ENCODE measurements around the gene CARD18. TPM values are rescaled to one million over a fixed set of nuclear protein-coding genes. Genes with fewer than 3 reads are reported as not detected.

The CARD18 gene
- total RNA-seq, 4 donors from 2014 or later, result not detected

- TF ChIP-seq CTCF (IDR thresholded peaks at IDR 0.05) (no peak), POLR2A (IDR thresholded peaks at IDR 0.05) (no peak)
- no peak overlapping the region for H3K27ac ChIP-seq
- no peaks in the 10 kb centered on the region for H3K9me3 ChIP-seq
- no peaks in the 10 kb centered on the region for H3K36me3 ChIP-seq
- no peaks in the 10 kb centered on the region for H3K4me1 ChIP-seq
- no peak overlapping the region for H3K4me3 ChIP-seq (replicated peaks in 1 of 3)
- DNase-seq, result no peak
- 38 to 54% methylated on average over 1 of the region's 1 CpG for WGBS, 2 donors
- H3K27me3 ChIP-seq, result no peaks in the 10 kb centered on the region
- intact Hi-C loops (cut with DNase I), result no loop called here
These were observed 22.9 kb upstream of the CARD18 start for GRCh38 chr11:105162506-105162905.

GRCh38 chr11:105158436-105158835 is 18.9 kb upstream of the CARD18 start:
- no peak for DNase-seq
- no peaks in the 10 kb centered on the region for H3K9me3 ChIP-seq
- 95 to 98% methylated on average over 1 of the region's 1 CpG for WGBS, 2 donors
- no peak overlapping the region for H3K4me3 ChIP-seq (replicated peaks in 1 of 3)
- intact Hi-C loops (cut with DNase I), result no loop called here
- H3K27ac ChIP-seq, result no peak overlapping the region
- TF ChIP-seq CTCF (IDR thresholded peaks at IDR 0.05) (no peak), POLR2A (IDR thresholded peaks at IDR 0.05) (no peak)
- H3K4me1 ChIP-seq, result no peaks in the 10 kb centered on the region
- no peaks in the 10 kb centered on the region for H3K27me3 ChIP-seq
- no peaks in the 10 kb centered on the region for H3K36me3 ChIP-seq

DNA sequence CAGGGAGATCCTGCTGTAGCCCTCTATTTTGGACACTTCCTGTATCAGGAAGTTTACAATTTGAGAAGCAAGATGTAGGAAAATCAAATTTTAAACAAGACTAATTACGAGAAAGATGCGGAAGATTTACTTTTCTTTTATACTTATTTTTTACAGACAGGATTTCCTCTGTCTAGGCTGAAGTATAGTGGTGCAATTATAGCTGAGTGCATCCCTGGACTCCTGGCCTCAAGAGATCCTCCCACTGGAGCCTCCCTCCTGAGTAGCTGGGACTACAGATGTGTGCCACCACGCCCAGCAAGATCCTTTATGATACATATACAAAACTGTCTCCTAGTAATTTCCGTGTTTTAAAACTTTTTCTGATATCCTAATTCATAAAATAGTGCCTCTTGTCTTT is 17.2 kb upstream of the CARD18 start:
- Histone ChIP-seq H3K27me3 (no peaks in the 10 kb centered on the region), H3K4me1 (no peaks in the 10 kb centered on the region), H3K9me3 (no peaks in the 10 kb centered on the region), H3K4me3 (replicated peaks in 1 of 3) (no peak overlapping the region), H3K36me3 (no peaks in the 10 kb centered on the region), H3K27ac (no peak overlapping the region)
- no peak for DNase-seq
- TF ChIP-seq CTCF (IDR thresholded peaks at IDR 0.05) (no peak), POLR2A (IDR thresholded peaks at IDR 0.05) (no peak)
- whole genome bisulfite sequencing, 2 donors, result 78 to 82% methylated on average over 4 of the region's 4 CpGs
- intact Hi-C loops (cut with DNase I), result no loop called here

DNA sequence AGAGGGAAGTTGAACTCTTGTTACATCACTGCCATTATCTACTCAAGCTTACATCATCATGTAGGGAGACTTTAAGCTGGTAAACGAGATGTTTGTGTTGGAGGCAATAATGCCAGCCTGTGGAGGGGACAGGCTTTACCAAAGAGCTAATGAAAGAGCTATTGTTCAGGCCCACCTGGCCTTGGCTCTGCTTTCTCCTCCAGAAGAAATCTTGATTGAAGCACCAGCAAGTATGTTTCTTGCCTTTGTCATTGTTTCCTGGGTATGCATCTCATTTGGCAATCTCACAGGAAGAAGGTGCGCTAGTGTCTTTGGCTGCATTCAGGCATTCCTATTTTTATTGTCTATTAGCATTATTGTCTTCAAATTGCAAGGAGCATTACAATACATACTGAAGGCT is 16.7 kb upstream of the CARD18 start:
- H3K9me3 ChIP-seq, result no peaks in the 10 kb centered on the region
- TF ChIP-seq CTCF (IDR thresholded peaks at IDR 0.05) (no peak), POLR2A (IDR thresholded peaks at IDR 0.05) (no peak)
- intact Hi-C loops (cut with DNase I), result no loop called here
- no peak overlapping the region for H3K27ac ChIP-seq
- no peaks in the 10 kb centered on the region for H3K36me3 ChIP-seq
- H3K4me3 ChIP-seq (replicated peaks in 1 of 3), result no peak overlapping the region
- H3K4me1 ChIP-seq, result no peaks in the 10 kb centered on the region
- H3K27me3 ChIP-seq, result no peaks in the 10 kb centered on the region
- WGBS, 2 donors, result 81 to 82% methylated on average over 2 of the region's 2 CpGs
- DNase-seq, result no peak

- no peak overlapping the region for H3K4me3 ChIP-seq (replicated peaks in 1 of 3)
- H3K9me3 ChIP-seq, result no peaks in the 10 kb centered on the region
- intact Hi-C loops (cut with DNase I), result no loop called here
- DNase-seq, result no peak
- H3K27me3 ChIP-seq, result no peaks in the 10 kb centered on the region
- H3K36me3 ChIP-seq, result no peaks in the 10 kb centered on the region
- no peak for TF ChIP-seq CTCF (IDR thresholded peaks at IDR 0.05)
- TF ChIP-seq POLR2A (IDR thresholded peaks at IDR 0.05), result no peak
- no peak overlapping the region for H3K27ac ChIP-seq
- 67 to 75% methylated on average over 6 of the region's 6 CpGs for WGBS, 2 donors
- no peaks in the 10 kb centered on the region for H3K4me1 ChIP-seq
These were observed 16.1 kb upstream of the CARD18 start for GRCh38 chr11:105155679-105156078.
